Posterior vena cava (tissue), 2 donors: Measurements from ENCODE around the gene CNTD1. TPM values are rescaled to one million over a fixed set of nuclear protein-coding genes. Genes with fewer than 3 reads are reported as not detected.
"Not testable (repeated sequence)": the region's sequence is repeated elsewhere in the genome, so short reads cannot be mapped to it uniquely, and the experiment has no call there.

Source experiments
- DNase-seq: peaks from one replicate; pipeline ENCODE4 v3.0.0-alpha.2; 2020; ENCODE audit warnings: low spot score
- intact Hi-C, 2 donors: fragments of 100-400 bp; cut with DNase I; formaldehyde crosslinking; loops; one replicate each; pipeline versions ENCODE4 v1.14.1 to v1.14.2; 2022 to 2023
- microRNA-seq, 2 donors: library from miRNA; unstranded; fragments of <30 nt; microRNA quantifications; one replicate each; pipeline ENCODE4 v1.2.0, GENCODE V29; 2020 to 2021; ENCODE audit warnings: borderline microRNAs expressed in 2 of 2
- total RNA-seq, 2 donors: library from RNA; stranded (reverse); fragmentation: NEBNext Ultra II Directional; extraction: Animal tissue kit (Norgen Biotek cat#: 25700); gene quantifications; one replicate each; pipeline ENCODE4 v1.2.1, GENCODE V29; 2021
- donor health status: DM: yes; HTN: yes; CAD: no.
- donor health status: DM: yes; HTN: yes; CAD: no.

The CNTD1 gene
- total RNA-seq, 2 donors from 2014 or later: 0.95 TPM; not detected in 1

GRCh38 chr17:42855048-42855596 is 56.5 kb downstream of the CNTD1 start:
- intact Hi-C loops: no loop called here
- DNase-seq: peak; percentile 81

- DNase-seq: peak; percentile 18
- intact Hi-C loops: not testable (repeated sequence)
Measured at GRCh38 chr17:42856093-42856492, 57.4 kb downstream of the CNTD1 start.

GRCh38 chr17:42856516-42856915 is 57.9 kb downstream of the CNTD1 start:
- intact Hi-C loops: not testable (repeated sequence)
- peak; percentile 41 for DNase-seq

GRCh38 chr17:42857389-42857788 is 58.7 kb downstream of the CNTD1 start:
- peak; percentile 37 for DNase-seq
- intact Hi-C loops: no loop called here

Small RNAs within 50 kb of the gene (microRNA-seq; reads per million reads assigned to microRNA genes)
- gene MIR6781: 0 to 0.32 reads per million in 2 donors

Other genes with a start within 250 kb of the CNTD1 start
- 1 to 10 TPM in 1 of 2 donors, under 1 TPM in 1; 0.67 to 1.2 TPM for gene HSD17B1, start 245.9 kb upstream of the CNTD1 start, total RNA-seq
- gene COASY, start 236.7 kb upstream of the CNTD1 start, total RNA-seq: 10 to 100 TPM; 34.0 TPM
- gene MLX, start 231.8 kb upstream of the CNTD1 start, total RNA-seq: 10 to 100 TPM; 27.5 to 28.5 TPM
- gene PSMC3IP, start 221.1 kb upstream of the CNTD1 start, total RNA-seq: 1 to 10 TPM; 4.1 to 4.7 TPM
- 10 to 100 TPM; 34.6 to 42.0 TPM for gene RETREG3, start 189.5 kb upstream of the CNTD1 start, total RNA-seq
- 10 to 100 TPM; 32.9 to 39.9 TPM for gene TUBG1, start 189.2 kb upstream of the CNTD1 start, total RNA-seq
- 10 to 100 TPM; 17.9 to 19.8 TPM for gene TUBG2, start 139.6 kb upstream of the CNTD1 start, total RNA-seq
- 10 to 100 TPM; 22.2 to 24.8 TPM for gene PLEKHH3, start 121.9 kb upstream of the CNTD1 start, total RNA-seq
- 1 to 10 TPM; 1.7 to 2.5 TPM for gene CCR10, start 117.0 kb upstream of the CNTD1 start, total RNA-seq
- 10 to 100 TPM; 11.0 to 24.8 TPM for gene CNTNAP1, start 116.3 kb upstream of the CNTD1 start, total RNA-seq
- 10 to 100 TPM; 50.2 to 53.5 TPM for gene EZH1, start 53.8 kb upstream of the CNTD1 start, total RNA-seq
- gene RAMP2, start 37.6 kb upstream of the CNTD1 start, total RNA-seq: 10 to 100 TPM; 46.3 to 56.8 TPM
- gene VPS25, start 25.4 kb upstream of the CNTD1 start, total RNA-seq: 10 to 100 TPM; 25.9 to 35.1 TPM
- under 1 TPM in 1 of 2 donors, not detected in 1; 0.05 TPM for gene WNK4, start 18.3 kb upstream of the CNTD1 start, total RNA-seq
- gene COA3, start 157 bp upstream of the CNTD1 start, total RNA-seq: 10 to 100 TPM; 37.5 to 41.1 TPM
- 10 to 100 TPM; 78.6 to 88.3 TPM for gene BECN1, start 25.4 kb downstream of the CNTD1 start, total RNA-seq
- 10 to 100 TPM; 68.2 to 80.6 TPM for gene PSME3, start 34.5 kb downstream of the CNTD1 start, total RNA-seq
- under 1 TPM; 0.86 to 0.88 TPM for gene AOC2, start 45.7 kb downstream of the CNTD1 start, total RNA-seq
- 100 to 1,000 TPM; 223 to 342 TPM for gene AOC3, start 52.3 kb downstream of the CNTD1 start, total RNA-seq
- not detected for gene G6PC1, start 101.9 kb downstream of the CNTD1 start, total RNA-seq
- gene AARSD1, start 165.6 kb downstream of the CNTD1 start, total RNA-seq: 10 to 100 TPM; 22.7 to 34.2 TPM
- gene PTGES3L, start 181.2 kb downstream of the CNTD1 start, total RNA-seq: 10 to 100 TPM in 1 of 2 donors, 1 to 10 TPM in 1; 9.9 to 11.2 TPM
- 10 to 100 TPM; 10.6 to 14.1 TPM for gene RUNDC1, start 181.7 kb downstream of the CNTD1 start, total RNA-seq
- 1,000 to 10,000 TPM; 1,110 to 1,208 TPM for gene RPL27, start 199.6 kb downstream of the CNTD1 start, total RNA-seq
- 10 to 100 TPM; 23.9 to 24.1 TPM for gene IFI35, start 207.9 kb downstream of the CNTD1 start, total RNA-seq
- 100 to 1,000 TPM; 247 to 267 TPM for gene VAT1, start 223.5 kb downstream of the CNTD1 start, total RNA-seq
- 1 to 10 TPM; 1.9 to 2.2 TPM for gene RND2, start 226.4 kb downstream of the CNTD1 start, total RNA-seq